DMS79 treated with DMSO at 0.1 percent for 48 hours (cell line): Measurements from ENCODE around the gene EIF4E1B.
"Not testable (repeated sequence)": the region's sequence is repeated elsewhere in the genome, so short reads cannot be mapped to it uniquely, and the experiment has no call there.

Experiments used
- DNase-seq: peaks from one replicate; lab custom pipeline; 2025; lab: John Stamatoyannopoulos, UW

The EIF4E1B gene

GRCh38 chr5:176629853-176630680, at the start of gene EIF4E1B, which contains the start of gene SNCB:
Gene EIF4E1B, plus strand, starts transcription at chr5:176630675. Its CDS starts 12,113 bp downstream, at chr5:176642788.
Gene SNCB, minus strand, starts transcription at chr5:176630534. Its CDS starts 880 bp downstream, at chr5:176629654.
- DNase-seq: no peak

DNA sequence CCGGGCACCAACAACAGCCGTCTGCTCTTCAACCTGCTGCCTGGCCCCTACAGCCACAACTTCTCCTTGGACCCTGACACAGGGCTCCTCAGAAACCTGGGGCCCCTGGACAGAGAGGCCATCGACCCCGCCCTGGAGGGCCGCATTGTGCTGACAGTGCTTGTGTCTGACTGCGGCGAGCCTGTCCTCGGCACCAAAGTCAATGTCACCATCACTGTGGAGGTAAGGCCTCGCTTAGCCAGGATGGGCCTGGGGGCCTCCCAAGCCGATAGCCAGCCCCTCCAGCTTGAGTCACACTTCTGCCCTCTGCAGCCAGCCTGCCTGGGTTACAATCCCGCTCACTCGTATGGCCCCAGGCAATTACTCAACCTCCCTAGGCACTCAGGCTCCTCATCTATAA, 49.1 kb upstream of the EIF4E1B start:
- no peak for DNase-seq

DNA sequence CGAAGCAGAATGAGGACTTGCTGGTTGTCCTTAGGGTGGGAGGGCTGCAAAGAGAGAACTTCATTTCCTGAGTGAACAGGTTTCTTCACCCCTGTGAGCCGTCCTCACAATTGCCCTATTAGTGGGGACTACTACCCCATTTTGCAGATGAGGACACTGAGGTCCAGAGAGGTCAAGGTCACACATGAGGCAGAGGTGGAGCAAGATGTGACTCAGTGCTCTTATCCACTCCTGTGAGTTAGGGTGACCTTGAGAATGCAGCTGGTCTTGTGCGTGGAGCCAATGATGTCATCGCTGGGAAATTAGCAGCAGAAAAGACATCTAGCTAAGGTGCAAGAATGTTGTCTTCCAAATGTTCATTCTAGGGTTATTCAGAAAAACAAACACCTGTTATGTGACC, 47.4 kb upstream of the EIF4E1B start:
- no peak for DNase-seq

DNA sequence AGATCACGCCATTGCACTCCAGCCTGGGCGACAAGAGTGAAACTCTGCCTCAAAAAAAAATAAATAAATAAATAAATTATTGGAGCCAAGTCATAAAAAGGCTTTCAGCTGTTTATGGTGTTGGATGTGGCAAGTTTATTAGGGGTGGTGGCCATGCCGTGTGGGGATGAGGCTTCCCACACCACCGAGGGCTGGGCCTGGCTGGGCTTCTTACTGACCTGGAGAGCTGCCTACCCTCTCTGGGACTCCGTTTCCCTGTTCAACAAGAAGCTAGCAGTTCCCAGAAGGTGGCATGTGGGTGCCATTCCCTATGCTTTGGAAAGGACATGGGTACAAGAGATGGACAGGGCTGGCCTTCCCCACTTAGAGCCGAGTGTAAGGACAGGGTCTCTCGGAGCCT, 43.1 kb upstream of the EIF4E1B start:
- no peak for DNase-seq

GRCh38 chr5:176588297-176588696, 42.2 kb upstream of the EIF4E1B start:
- no peak for DNase-seq

GRCh38 chr5:176589039-176589769, 41.3 kb upstream of the EIF4E1B start:
- DNase-seq: no peak

DNA sequence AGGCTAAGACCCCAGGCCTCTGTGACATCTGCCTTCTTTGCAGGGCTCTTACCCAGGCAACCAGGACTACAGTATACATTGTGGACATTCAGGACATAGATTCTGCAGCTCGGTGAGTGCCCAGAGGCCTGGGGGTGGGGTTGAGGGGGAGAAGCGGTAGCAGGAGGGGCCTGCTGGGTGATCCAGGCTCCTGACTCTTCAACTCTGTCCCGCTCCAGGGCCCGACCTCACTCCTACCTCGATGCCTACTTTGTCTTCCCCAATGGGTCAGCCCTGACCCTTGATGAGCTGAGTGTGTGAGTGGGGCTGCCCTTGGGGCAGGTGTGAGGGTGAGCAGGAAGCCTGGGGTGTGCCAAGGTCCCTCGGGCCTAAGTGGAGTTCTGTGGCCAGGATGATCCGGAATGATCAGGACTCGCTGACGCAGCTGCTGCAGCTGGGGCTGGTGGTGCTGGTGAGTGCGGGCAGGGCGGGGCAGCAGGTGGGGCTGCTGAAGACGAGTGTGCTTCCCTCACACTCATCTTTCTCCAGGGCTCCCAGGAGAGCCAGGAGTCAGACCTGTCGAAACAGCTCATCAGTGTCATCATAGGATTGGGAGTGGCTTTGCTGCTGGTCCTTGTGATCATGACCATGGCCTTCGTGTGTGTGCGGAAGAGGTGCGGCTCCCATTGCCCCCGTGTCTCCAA, 40.3 kb upstream of the EIF4E1B start:
- peak; percentile 17 for DNase-seq

- not testable (repeated sequence) for DNase-seq
These were observed 38.8 kb upstream of the EIF4E1B start for GRCh38 chr5:176591667-176592066.

GRCh38 chr5:176592573-176592972, 37.9 kb upstream of the EIF4E1B start:
- DNase-seq: no peak

DNA sequence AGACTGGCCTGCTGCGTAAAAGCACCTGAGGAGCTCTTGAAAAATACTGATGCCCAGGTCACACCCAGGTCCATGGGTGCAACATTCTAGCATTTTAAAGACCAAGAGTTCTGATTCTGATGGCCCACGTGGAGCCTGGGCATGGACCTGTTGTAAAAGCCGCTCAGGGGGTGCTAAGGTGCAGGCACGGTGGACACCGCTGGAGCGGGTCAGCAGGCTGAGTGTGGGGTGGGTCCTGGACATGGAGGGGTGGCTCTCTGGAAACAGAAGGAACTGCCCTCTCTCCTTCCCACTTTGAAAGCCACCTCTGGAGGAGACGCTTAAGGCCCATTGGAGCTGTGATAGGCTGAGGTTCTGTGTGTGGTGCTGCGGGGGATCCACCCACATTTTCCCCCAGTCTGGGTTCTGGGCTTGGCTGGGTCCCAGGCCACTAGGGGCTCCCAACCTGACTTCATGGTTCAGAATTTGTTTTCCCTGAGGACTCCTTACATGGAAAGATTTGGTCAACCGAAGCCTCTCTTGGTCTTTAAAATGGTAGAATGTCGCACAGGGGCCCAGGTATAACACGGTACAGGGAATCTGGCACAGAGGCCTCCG, 37.1 kb upstream of the EIF4E1B start:
- DNase-seq: no peak

DNA sequence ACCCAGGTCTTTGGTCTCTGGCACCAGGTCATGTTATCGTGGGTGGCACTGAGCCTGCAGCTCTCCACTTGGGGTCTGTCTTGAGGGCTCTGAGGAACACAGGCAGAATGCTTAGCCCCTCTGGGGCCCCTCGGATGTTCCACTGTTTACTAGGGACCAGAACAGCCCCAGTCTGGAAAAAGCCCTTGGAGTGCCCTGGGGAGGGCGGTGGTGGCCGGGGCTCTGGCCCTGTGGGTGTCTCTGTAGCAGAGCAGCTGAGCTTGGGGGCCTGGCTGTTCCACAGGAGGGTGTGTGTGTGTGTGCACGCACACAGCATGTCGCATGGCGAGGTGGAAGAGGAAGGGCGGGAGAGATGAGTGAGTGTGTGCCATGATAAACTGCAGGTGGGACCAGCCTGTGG, 35.9 kb upstream of the EIF4E1B start:
- DNase-seq: no peak

DNA sequence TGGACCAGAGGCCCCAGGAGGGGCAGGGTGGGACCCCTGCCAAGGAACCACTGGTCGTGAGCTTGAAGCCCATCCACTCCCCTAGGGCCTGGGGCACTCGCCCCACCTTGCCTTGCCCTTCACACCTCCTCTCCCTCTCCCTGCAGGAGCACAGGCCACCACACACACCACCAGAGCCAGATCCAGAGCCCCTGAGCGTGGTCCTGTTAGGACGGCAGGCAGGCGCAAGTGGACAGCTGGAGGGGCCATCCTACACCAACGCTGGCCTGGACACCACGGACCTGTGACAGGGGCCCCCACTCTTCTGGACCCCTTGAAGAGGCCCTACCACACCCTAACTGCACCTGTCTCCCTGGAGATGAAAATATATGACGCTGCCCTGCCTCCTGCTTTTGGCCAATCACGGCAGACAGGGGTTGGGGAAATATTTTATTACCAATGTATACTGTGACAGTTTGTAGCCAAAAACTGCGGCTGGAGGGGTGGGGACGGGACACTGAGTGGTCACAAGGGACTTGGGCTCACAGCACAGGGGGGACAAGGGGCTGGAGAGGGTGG, 35.0 kb upstream of the EIF4E1B start:
- DNase-seq: no peak

DNA sequence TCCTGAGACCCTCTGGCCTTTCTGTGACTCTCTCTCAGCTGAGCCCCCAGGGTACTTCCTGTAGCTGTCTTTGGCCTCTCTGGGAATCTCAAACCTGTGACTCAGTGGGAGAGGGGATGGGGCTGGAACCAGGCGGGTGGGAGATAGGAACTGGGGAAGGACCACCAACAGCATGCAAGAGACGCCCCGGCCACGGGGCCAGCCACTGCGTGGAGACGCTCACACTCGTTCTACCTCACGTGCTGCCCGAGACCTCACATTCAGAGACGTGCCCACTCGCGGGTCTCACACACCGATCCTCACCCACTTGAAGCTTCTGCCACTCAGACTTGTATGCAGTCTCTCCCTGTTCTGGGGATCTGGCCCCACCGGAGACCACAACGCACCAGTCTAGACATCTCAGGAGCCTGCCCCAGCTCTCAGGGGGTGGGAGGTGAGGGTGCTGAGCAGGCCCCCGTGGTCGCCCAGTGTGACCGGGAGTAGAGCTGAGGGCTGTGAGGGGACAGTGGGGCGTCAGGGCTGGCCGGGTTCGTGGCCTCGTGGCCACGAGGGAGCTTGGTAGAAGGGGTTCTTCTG, 34.3 kb upstream of the EIF4E1B start:
- no peak for DNase-seq

DNA sequence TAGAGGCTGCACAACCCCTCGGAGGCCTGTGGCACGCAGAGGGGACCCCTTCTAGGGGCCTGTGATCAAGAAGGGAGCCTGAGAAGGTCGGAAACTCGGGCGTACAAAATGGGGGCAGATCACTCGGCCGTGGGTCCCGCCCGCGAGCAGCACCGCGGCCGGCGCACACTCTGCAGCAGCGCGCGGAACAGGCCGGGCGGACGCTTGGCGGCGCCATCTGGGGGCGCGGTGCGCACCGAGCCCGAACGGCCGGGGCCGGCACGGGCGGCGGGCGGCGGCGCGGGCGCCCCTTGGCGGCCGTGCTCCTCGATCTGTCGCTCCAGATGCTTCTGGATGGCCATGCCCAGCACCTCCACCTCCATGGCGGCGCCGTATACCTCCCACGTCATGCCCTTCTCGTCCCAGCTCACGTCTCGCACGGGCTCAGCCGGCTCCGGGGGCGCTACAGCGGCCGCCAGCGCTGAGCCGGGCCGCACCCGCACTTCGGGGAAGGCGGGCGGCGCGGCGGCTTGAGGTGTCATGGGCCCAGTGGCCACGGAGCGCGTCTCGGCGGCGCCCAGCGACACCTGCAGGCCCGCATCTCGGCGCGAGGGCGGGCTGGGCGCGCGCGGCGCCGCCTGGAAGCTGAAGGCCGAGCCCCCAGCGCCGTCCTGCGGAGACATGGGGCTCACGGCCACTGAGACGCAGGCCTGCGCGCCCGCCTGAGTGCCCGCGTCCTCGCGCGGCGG, 33.6 kb upstream of the EIF4E1B start:
- DNase-seq: no peak

- DNase-seq: no peak
These were observed 32.8 kb upstream of the EIF4E1B start for GRCh38 chr5:176597417-176598389.

DNA sequence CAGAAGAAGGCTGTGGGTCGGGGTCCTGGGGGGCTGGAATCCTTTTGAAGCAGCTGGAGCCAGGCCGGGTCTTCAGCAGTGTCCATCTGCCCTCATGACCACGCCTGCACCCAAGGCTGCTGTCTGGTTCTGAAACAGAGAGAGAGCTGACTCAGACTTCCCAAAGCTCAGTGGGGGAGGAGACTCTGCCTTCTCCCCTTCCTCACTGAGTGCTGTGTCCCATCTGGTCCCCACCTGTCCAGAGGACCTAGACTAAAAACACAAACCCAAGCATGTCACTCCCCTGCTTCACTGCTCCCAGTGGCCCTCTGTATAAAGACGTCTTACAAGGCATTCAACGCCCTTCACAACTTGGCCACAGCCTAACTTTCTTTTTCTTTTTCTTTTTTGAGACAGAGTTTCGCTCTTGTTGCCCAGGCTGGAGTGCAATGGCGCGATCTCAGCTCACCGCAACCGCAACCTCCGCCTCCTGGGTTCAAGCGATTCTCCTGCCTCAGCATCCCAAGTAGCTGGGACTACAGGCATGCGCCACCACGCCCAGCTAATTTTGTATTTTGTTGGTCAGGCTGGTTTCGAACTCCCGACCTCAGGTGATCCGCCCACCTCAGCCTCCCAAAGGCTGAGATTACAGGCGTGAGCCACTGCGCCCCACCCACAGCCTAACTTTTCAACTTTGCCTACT, 30.6 kb upstream of the EIF4E1B start:
- not testable (repeated sequence) for DNase-seq

DNA sequence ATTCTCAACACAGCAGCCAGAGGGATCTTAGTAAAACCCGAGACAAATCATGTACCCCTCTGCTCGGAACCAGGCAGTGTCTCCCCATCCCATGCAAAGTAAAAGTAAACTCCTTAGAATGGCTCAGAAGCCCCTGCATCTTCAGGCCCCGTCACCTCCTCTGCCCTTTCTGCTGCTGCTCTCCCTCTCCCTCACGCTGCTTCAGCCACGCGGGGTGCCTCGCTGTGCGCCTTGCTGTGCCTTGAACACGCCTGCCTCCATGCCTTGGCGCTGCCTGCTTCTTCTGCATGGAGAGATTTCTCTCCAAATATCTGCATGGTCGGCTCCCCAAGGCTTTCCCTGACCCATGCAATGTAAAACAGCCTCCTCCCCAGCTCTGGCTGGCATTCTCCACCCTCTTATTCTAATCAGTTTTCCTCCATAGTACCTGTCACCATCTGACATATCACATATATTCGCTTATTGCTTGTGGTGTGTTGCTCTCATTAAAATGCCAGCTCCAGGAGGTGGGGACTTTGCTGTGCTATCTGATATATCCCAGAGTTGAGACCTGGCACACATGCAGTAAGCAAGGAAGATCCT, 28.5 kb upstream of the EIF4E1B start:
- no peak for DNase-seq

GRCh38 chr5:176603091-176603490, 27.4 kb upstream of the EIF4E1B start:
- DNase-seq: no peak

GRCh38 chr5:176606032-176606431, 24.4 kb upstream of the EIF4E1B start:
- DNase-seq: no peak
